ENCODE measurements around the gene GNAL.
A peak's percentile ranks its signal among the peaks of the same experiment; 100 is the strongest.
"Not testable (repeated sequence)": the region's sequence is repeated elsewhere in the genome, so short reads cannot be mapped to it uniquely, and the experiment has no call there.

Gene GNAL

GRCh38 chr18:11818486-11819203, 129.6 kb downstream of the GNAL start:
- no peak for DNase-seq

GRCh38 chr18:11819938-11820337, 130.9 kb downstream of the GNAL start:
- DNase-seq = no peak

- DNase-seq = no peak
Observed at GRCh38 chr18:11820697-11821096, 131.6 kb downstream of the GNAL start.

- no peak for DNase-seq
Observed at GRCh38 chr18:11821208-11821607, 132.1 kb downstream of the GNAL start.

GRCh38 chr18:11821643-11822237, 132.7 kb downstream of the GNAL start:
- no peak for DNase-seq

GRCh38 chr18:11823545-11823944, 134.5 kb downstream of the GNAL start:
- DNase-seq = no peak

- no peak for DNase-seq
Observed at GRCh38 chr18:11826836-11827235, 137.8 kb downstream of the GNAL start.

GRCh38 chr18:11828786-11829432, 139.8 kb downstream of the GNAL start:
- no peak for DNase-seq

- DNase-seq = no peak
Observed at GRCh38 chr18:11830585-11830984, 141.5 kb downstream of the GNAL start.

GRCh38 chr18:11831921-11832320, 142.9 kb downstream of the GNAL start:
- no peak for DNase-seq

GRCh38 chr18:11834772-11835171, 145.7 kb downstream of the GNAL start:
- no peak for DNase-seq

GRCh38 chr18:11839556-11839955, 150.5 kb downstream of the GNAL start:
- DNase-seq = no peak

- no peak for DNase-seq
Observed at GRCh38 chr18:11840493-11840892, 151.4 kb downstream of the GNAL start.

GRCh38 chr18:11842562-11842961, 153.5 kb downstream of the GNAL start:
- DNase-seq = no peak

- DNase-seq = no peak
Observed at GRCh38 chr18:11844436-11844835, 155.4 kb downstream of the GNAL start.

GRCh38 chr18:11845654-11846053, 156.6 kb downstream of the GNAL start:
- DNase-seq = no peak

GRCh38 chr18:11847811-11848210, 158.7 kb downstream of the GNAL start:
- DNase-seq = no peak

- DNase-seq = no peak
Observed at GRCh38 chr18:11849279-11849678, 160.2 kb downstream of the GNAL start.

GRCh38 chr18:11849841-11850634, 161.0 kb downstream of the GNAL start:
- DNase-seq = peak; percentile 87

GRCh38 chr18:11850821-11851145, 161.7 kb downstream of the GNAL start:
- DNase-seq = no peak

- peak; percentile 98 for DNase-seq
Observed at GRCh38 chr18:11851146-11851805, 162.2 kb downstream of the GNAL start, which contains the start of gene CHMP1B. Gene CHMP1B (plus strand): TSS chr18:11851413. CDS start chr18:11851512, 99 bp downstream.

GRCh38 chr18:11851806-11852337, 162.8 kb downstream of the GNAL start:
- peak; percentile 51 for DNase-seq

- not testable (repeated sequence) for DNase-seq
Observed at GRCh38 chr18:11854554-11854953, 165.5 kb downstream of the GNAL start.

All from femur (tissue), 1 donor.